HEK293 (cell line): Measurements from ENCODE around the gene SORT1.
"Not testable (repeated sequence)": the region's sequence is repeated elsewhere in the genome, so short reads cannot be mapped to it uniquely, and the experiment has no call there.

Experiments used
- CTCF ChIP-seq: fragments of 450-650 bp; formaldehyde crosslinking; IDR thresholded peaks from 2 replicates; pipeline ENCODE4 v1.5.1; 2016; ENCODE audit warnings: missing biosample characterization, missing genetic modification characterization
- MYNN ChIP-seq: fragments of 450-650 bp; formaldehyde crosslinking; IDR thresholded peaks from 2 replicates; pipeline ENCODE4 v1.5.1; 2016; ENCODE audit warnings: missing biosample characterization, missing genetic modification characterization, borderline replicate concordance
- ZBTB17 ChIP-seq: fragments of 450-650 bp; formaldehyde crosslinking; IDR thresholded peaks from 2 replicates; pipeline ENCODE4 v1.5.1; 2016; ENCODE audit warnings: missing biosample characterization, missing genetic modification characterization
- ZNF707 ChIP-seq: fragments of 450-650 bp; formaldehyde crosslinking; IDR thresholded peaks from 2 replicates; pipeline ENCODE4 v1.5.1; 2016; ENCODE audit warnings: missing biosample characterization, missing genetic modification characterization

GRCh38 chr1:109395282-109395599 is 2.5 kb downstream of the SORT1 start:
- not testable (repeated sequence) for TF ChIP-seq CTCF (tag by site-specific recombination); ZBTB17 (tag by site-specific recombination); ZNF707; MYNN (tag by site-specific recombination)
